Endodermal cell (in vitro differentiated cells): ENCODE measurements around the gene BLVRB. TPM values are rescaled to one million over a fixed set of nuclear protein-coding genes. Genes with fewer than 3 reads are reported as not detected.

Experiments
- DNase-seq: peaks from one replicate; pipeline ENCODE4 v3.0.0-alpha.2; 2017
- H3K27ac ChIP-seq: 2 replicates; pipeline ENCODE4 v1.5.1; 2013; ENCODE audit warnings: mild to moderate bottlenecking, low read depth, low read length, moderate library complexity
- H3K27me3 ChIP-seq: 2 replicates; pipeline ENCODE4 v1.6.1; 2013; ENCODE audit warnings: mild to moderate bottlenecking, low read length, moderate library complexity; ENCODE audit not compliant: insufficient read depth, control insufficient read depth, poor library complexity, severe bottlenecking
- H3K36me3 ChIP-seq: 2 replicates; pipeline ENCODE4 v1.7.0; 2013; ENCODE audit warnings: mild to moderate bottlenecking, low read length, moderate library complexity; ENCODE audit not compliant: control insufficient read depth, insufficient read depth
- H3K4me1 ChIP-seq: one replicate; pipeline ENCODE4 v1.7.0; 2013; ENCODE audit warnings: low read length; ENCODE audit not compliant: control insufficient read depth, insufficient read depth
- H3K4me3 ChIP-seq: 2 replicates; pipeline ENCODE4 v1.5.1; 2013; ENCODE audit warnings: mild to moderate bottlenecking, low read length, moderate library complexity
- H3K9ac ChIP-seq: 2 replicates; pipeline ENCODE4 v1.6.1; 2013; ENCODE audit warnings: mild to moderate bottlenecking, low read length, moderate library complexity; ENCODE audit not compliant: poor library complexity, severe bottlenecking; ENCODE audit errors: extremely low read depth
- H3K9me3 ChIP-seq: 2 replicates; pipeline ENCODE4 v1.6.1; 2013; ENCODE audit warnings: mild to moderate bottlenecking, low read length, moderate library complexity; ENCODE audit not compliant: control insufficient read depth
- H3K27ac Mint-ChIP-seq: 2 replicates; pipeline ENCODE4 v1.8.0; 2020; ENCODE audit warnings: mixed read lengths
- H3K27me3 Mint-ChIP-seq: 2 replicates; pipeline ENCODE4 v1.8.0; 2021; ENCODE audit warnings: mild to moderate bottlenecking, mixed read lengths; ENCODE audit not compliant: insufficient read depth
- H3K36me3 Mint-ChIP-seq: 2 replicates; pipeline ENCODE4 v1.8.0; 2020; ENCODE audit warnings: low read depth, mixed read lengths
- H3K4me1 Mint-ChIP-seq: 2 replicates; pipeline ENCODE4 v1.8.0; 2020; ENCODE audit warnings: mixed read lengths
- H3K4me3 Mint-ChIP-seq: 2 replicates; pipeline ENCODE4 v1.8.0; 2020; ENCODE audit warnings: mild to moderate bottlenecking, moderate library complexity, mixed read lengths
- H3K9me3 Mint-ChIP-seq: 2 replicates; pipeline ENCODE4 v1.8.0; 2020; ENCODE audit warnings: mild to moderate bottlenecking, mixed read lengths
- WGBS, 2 experiments: methylation state at CpG; one replicate each; pipeline versions ENCODE4 v1.1.5 to v1.1.7; 2013; ENCODE audit warnings: missing lambda C conversion rate in 2 of 2, mixed read lengths in 1 of 2; ENCODE audit not compliant: insufficient coverage in 1 of 2, insufficient read length in 1 of 2; 5-methylcytosine and 5-hydroxymethylcytosine counted together
- total RNA-seq, 2 donors: library from RNA; stranded (reverse); fragmentation: NEBNext Ultra II Directional in 1 of 2; extraction: Animal tissue kit (Norgen Biotek cat#: 25700) in 1 of 2; gene quantifications; 2 replicates in 1 of 2; 3 replicates in 1 of 2; pipeline ENCODE4 v1.2.1, GENCODE V29; 2021
- TF ChIP-seq, protein P1 (sequence below): fragments of 200-600 bp; sonication (generic); conservative IDR thresholded peaks from 2 replicates; pipeline ENCODE4 v1.5.0; 2021; ENCODE audit warnings: antibody characterized with exemption, mild to moderate bottlenecking

The BLVRB gene
- total RNA-seq, 2 donors from 2014 or later: 24.7 to 41.0 TPM

DNA sequence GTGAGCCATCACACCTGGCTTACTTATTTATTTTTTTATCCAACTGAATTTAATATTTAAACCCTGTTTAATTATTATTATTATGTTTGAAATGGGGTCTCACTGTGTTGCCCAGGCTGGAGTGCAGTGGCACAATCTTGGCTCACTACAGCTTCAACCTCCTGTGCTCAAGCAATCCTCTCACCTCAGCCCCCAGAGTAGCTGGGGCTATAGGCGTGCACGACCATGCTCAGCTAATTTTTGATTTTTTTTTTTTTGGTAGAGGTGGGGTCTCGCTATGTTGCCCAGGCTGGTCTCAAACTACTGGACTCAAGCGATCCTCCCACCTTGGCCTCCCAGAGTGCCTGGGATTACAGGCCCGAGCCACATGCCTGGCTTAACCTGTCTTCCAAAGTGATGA lies 33.8 kb upstream of the BLVRB start:
- no peaks in the 10 kb centered on the region for H3K4me1 Mint-ChIP-seq
- Histone ChIP-seq H3K4me1 (no peaks in the 10 kb centered on the region), H3K27ac (no peak overlapping the region), H3K9me3 (no peaks in the 10 kb centered on the region), H3K4me3 (no peak overlapping the region), H3K27me3 (peaks cover 14% of the 10 kb centered on the region), H3K36me3 (no peaks in the 10 kb centered on the region), H3K9ac (no peak overlapping the region)
- no peak for DNase-seq
- 74 to 80% methylated on average over 3 to 5 of the region's 5 CpGs for WGBS, 2 experiments
- no peak overlapping the region for H3K27ac Mint-ChIP-seq
- no peaks in the 10 kb centered on the region for H3K36me3 Mint-ChIP-seq
- H3K27me3 Mint-ChIP-seq: peaks cover 43% of the 10 kb centered on the region
- no peaks in the 10 kb centered on the region for H3K9me3 Mint-ChIP-seq
- H3K4me3 Mint-ChIP-seq: no peak overlapping the region
- TF ChIP-seq, protein P1, sequence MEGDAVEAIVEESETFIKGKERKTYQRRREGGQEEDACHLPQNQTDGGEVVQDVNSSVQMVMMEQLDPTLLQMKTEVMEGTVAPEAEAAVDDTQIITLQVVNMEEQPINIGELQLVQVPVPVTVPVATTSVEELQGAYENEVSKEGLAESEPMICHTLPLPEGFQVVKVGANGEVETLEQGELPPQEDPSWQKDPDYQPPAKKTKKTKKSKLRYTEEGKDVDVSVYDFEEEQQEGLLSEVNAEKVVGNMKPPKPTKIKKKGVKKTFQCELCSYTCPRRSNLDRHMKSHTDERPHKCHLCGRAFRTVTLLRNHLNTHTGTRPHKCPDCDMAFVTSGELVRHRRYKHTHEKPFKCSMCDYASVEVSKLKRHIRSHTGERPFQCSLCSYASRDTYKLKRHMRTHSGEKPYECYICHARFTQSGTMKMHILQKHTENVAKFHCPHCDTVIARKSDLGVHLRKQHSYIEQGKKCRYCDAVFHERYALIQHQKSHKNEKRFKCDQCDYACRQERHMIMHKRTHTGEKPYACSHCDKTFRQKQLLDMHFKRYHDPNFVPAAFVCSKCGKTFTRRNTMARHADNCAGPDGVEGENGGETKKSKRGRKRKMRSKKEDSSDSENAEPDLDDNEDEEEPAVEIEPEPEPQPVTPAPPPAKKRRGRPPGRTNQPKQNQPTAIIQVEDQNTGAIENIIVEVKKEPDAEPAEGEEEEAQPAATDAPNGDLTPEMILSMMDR: no peak

DNA sequence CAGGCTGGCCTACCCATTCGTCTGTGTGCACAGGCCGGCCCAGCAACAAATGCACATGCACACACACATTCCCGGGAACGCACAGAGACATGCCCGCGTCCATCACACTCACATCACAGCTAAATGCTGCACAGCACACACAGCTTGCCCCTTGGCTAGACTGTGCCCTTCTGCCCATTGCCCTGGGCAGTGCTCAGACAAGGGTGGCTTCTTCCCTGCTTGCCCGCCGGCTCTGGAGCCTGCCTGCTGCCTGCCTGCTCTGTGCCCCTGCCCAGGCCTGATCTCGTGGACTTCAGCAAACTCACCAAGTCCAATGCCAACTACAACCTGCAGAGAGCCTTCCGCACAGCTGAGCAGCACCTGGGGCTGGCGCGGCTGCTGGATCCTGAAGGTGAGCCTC lies 31.7 kb upstream of the BLVRB start:
- TF ChIP-seq, protein P1: no peak

DNA sequence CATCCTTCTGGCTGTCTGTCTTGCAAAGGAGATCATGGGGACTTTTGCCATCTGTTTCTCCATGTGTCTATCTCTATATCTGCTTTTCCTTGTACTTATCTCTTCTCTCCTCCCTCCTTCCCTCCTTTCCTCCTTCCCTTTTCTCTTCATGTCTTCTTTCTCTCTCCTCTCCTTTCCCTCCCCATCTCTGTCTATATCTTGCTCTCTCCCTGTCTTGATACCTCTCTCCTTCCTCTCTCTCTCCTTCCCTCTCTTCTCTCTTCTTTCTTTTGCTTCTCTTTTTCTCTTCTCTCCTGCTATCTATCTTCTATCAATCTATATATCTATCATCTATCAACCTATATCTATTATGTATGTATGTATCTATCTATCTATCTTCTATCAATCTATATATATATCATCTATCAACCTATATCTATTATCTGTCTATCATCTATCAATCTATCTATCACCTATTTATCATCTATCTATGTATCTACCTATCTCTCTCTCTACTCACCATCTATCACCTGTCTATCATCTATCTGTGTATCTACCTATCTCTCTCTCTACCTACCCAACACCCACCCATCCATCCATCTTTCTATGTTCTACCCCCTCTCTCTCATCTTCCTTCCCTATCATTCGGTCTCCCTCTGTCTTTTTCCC lies 28.8 kb upstream of the BLVRB start:
- no peak overlapping the region for H3K4me3 Mint-ChIP-seq
- no peaks in the 10 kb centered on the region for H3K4me1 Mint-ChIP-seq
- peaks cover 49% of the 10 kb centered on the region for H3K27me3 Mint-ChIP-seq
- H3K27ac Mint-ChIP-seq: no peak overlapping the region
- peaks cover 9% of the 10 kb centered on the region for H3K9me3 Mint-ChIP-seq
- H3K36me3 ChIP-seq: no peaks in the 10 kb centered on the region
- H3K9ac ChIP-seq: no peak overlapping the region
- H3K36me3 Mint-ChIP-seq: no peaks in the 10 kb centered on the region
- TF ChIP-seq, protein P1: no peak
- DNase-seq: no peak
- H3K27me3 ChIP-seq: peaks cover 31% of the 10 kb centered on the region
- 50 to 76% methylated on average over 1 of the region's 1 CpG for WGBS, 2 experiments
- H3K27ac ChIP-seq: no peak overlapping the region
- H3K9me3 ChIP-seq: no peaks in the 10 kb centered on the region
- no peaks in the 10 kb centered on the region for H3K4me1 ChIP-seq
- H3K4me3 ChIP-seq: no peak overlapping the region

More for the DNA sequence above, 31.7 kb upstream of the BLVRB start:
- peaks cover 1% of the 10 kb centered on the region for H3K9me3 Mint-ChIP-seq
- no peak overlapping the region for H3K4me3 Mint-ChIP-seq
- H3K27me3 Mint-ChIP-seq: peaks cover 47% of the 10 kb centered on the region
- Histone ChIP-seq H3K4me1 (no peaks in the 10 kb centered on the region), H3K27me3 (peaks cover 34% of the 10 kb centered on the region), H3K4me3 (no peak overlapping the region), H3K36me3 (no peaks in the 10 kb centered on the region), H3K9ac (no peak overlapping the region), H3K27ac (no peak overlapping the region), H3K9me3 (no peaks in the 10 kb centered on the region)
- no peak for DNase-seq
- H3K36me3 Mint-ChIP-seq: no peaks in the 10 kb centered on the region
- H3K4me1 Mint-ChIP-seq: no peaks in the 10 kb centered on the region
- WGBS, 2 experiments: 81 to 93% methylated on average over 3 to 12 of the region's 12 CpGs
- H3K27ac Mint-ChIP-seq: no peak overlapping the region
